Adrenal gland (tissue), 12 donors: Measurements from ENCODE around the gene P2RX3. TPM values are rescaled to one million over a fixed set of nuclear protein-coding genes. Genes with fewer than 3 reads are reported as not detected.
A peak's percentile ranks its signal among the peaks of the same experiment; 100 is the strongest.

Experiments
- DNase-seq, 7 donors: peaks; one replicate each; pipeline ENCODE4 v3.0.0-alpha.2; 2019 to 2020
- H3K27ac ChIP-seq, 5 donors: fragments of 200-600 bp; sonication (generic) in 4 of 5; 1 replicate in 3 of 5; 2 replicates in 2 of 5; pipeline versions ENCODE4 v1.5.1 to v1.8.0; 2016 to 2020; ENCODE audit warnings: mild to moderate bottlenecking in 1 of 5
- H3K27me3 ChIP-seq: fragments of 200-600 bp; 2 replicates; pipeline ENCODE4 v1.8.0; 2021
- H3K36me3 ChIP-seq, 2 donors: fragments of 200-600 bp; replicated peaks in 1 of 2; 1 replicate in 1 of 2; 2 replicates in 1 of 2; pipeline versions ENCODE4 v1.5.1 to v1.8.0; 2018 to 2022
- H3K4me1 ChIP-seq, 2 donors: fragments of 200-600 bp; replicated peaks in 1 of 2; 1 replicate in 1 of 2; 2 replicates in 1 of 2; pipeline versions ENCODE4 v1.5.1 to v1.8.0; 2018 to 2021
- H3K4me3 ChIP-seq, 4 donors: fragments of 200-600 bp; sonication (generic) in 3 of 4; one replicate each; pipeline ENCODE4 v1.5.1; 2016 to 2018
- H3K9me3 ChIP-seq, 3 donors: fragments of 200-600 bp; sonication (generic) in 1 of 3; replicated peaks in 1 of 3; 1 replicate in 2 of 3; 2 replicates in 1 of 3; pipeline versions ENCODE4 v1.5.1 to v1.8.0; 2016 to 2021
- CTCF ChIP-seq, 6 experiments: fragments of 450-650 bp in 4 of 6; fragments of 200-600 bp in 2 of 6; sonication (generic) in 1 of 6; IDR thresholded peaks; 1 replicate in 5 of 6; 2 replicates in 1 of 6; pipeline versions ENCODE4 v1.5.1 to v1.8.0; 2016 to 2021; ENCODE audit warnings: antibody characterized with exemption in 6 of 6, mild to moderate bottlenecking in 2 of 6, moderate library complexity in 1 of 6
- POLR2A ChIP-seq, 2 donors: fragments of 450-650 bp; IDR thresholded peaks; one replicate each; pipeline ENCODE4 v1.6.1; 2017; ENCODE audit warnings: antibody characterized with exemption in 2 of 2, mild to moderate bottlenecking in 2 of 2, moderate library complexity in 1 of 2
- WGBS, 4 donors: extraction: QIAGEN DNeasy Blood & Tissue Kit in 2 of 4; methylation state at CpG; one replicate each; pipeline versions ENCODE4 v1.1.5 to v1.1.7; 2013 to 2017; 5-methylcytosine and 5-hydroxymethylcytosine counted together
- intact Hi-C, 2 donors: fragments of 100-400 bp; cut with DNase I; formaldehyde crosslinking; loops; one replicate each; pipeline versions ENCODE4 v1.14.1 to v1.15.0; 2022 to 2023
- polyA plus RNA-seq, 3 donors: library from polyadenylated mRNA; stranded (reverse); fragments of 200-250 nt in 2 of 3; fragments of 350-450 nt in 1 of 3; fragmentation: Illumina TruSeq in 1 of 3; extraction: RNeasy Lipid Tissue Mini Kit (QIAGEN cat#74804) in 1 of 3; gene quantifications; one replicate each; pipeline ENCODE4 v1.2.3, GENCODE V29; 2013 to 2014
- total RNA-seq, 9 donors: library from RNA; depleted of rRNA in 4 of 9; stranded (reverse); fragments of >200 nt in 4 of 9; fragments of 120-200 nt in 1 of 9; fragmentation: NEBNext Ultra II Directional in 1 of 9; extraction: Animal tissue kit (Norgen Biotek cat#: 25700) in 1 of 9; gene quantifications; one replicate each; pipeline versions ENCODE4 v1.1.0 to v1.2.4, GENCODE V29; 2013 to 2023
- donor health status: healthy with polysubstance abuse.
- donor health status: Bipolar disorder and iron deficiency.
- donor health status: DM: yes; HTN: yes; CAD: no.
- donor health status: DM: no; HTN: no; CAD: no.
- donor health status: DM: no; HTN: no; CAD: no.
- donor health status: DM: yes; HTN: yes; CAD: no.

The P2RX3 gene
- total and polyA plus RNA-seq, 12 donors: 0.11 to 2.5 (median 0.76) TPM; not detected in 2

- intact Hi-C loops: no loop called here
- 85 to 89% (median 87%) methylated on average over 23 to 24 of the region's 24 CpGs for WGBS, 4 donors
- peaks cover 0 to 40% of the 10 kb centered on the region in 2 donors for H3K36me3 ChIP-seq
- no peaks in the 10 kb centered on the region for H3K27me3 ChIP-seq
- TF ChIP-seq POLR2A (IDR thresholded peaks at IDR 0.05) (no peak), CTCF (IDR thresholded peaks at IDR 0.05) (no peak)
- no peaks in the 10 kb centered on the region for H3K9me3 ChIP-seq
- peaks cover 65 to 88% of the 10 kb centered on the region in 2 donors for H3K4me1 ChIP-seq
- H3K4me3 ChIP-seq: no peak overlapping the region
- DNase-seq: no peak
- peak overlapping the region in 4 of 5 donors; percentile 79 to 98 (median 85) for H3K27ac ChIP-seq
Observed at GRCh38 chr11:57309106-57310059, 28.8 kb upstream of the P2RX3 start.

- TF ChIP-seq POLR2A (IDR thresholded peaks at IDR 0.05): no peak
- TF ChIP-seq CTCF (IDR thresholded peaks at IDR 0.05): no peak
- peaks cover 0 to 47% of the 10 kb centered on the region in 2 donors for H3K36me3 ChIP-seq
- intact Hi-C loops: no loop called here
- peaks cover 62 to 84% of the 10 kb centered on the region in 2 donors for H3K4me1 ChIP-seq
- no peaks in the 10 kb centered on the region for H3K9me3 ChIP-seq
- no peaks in the 10 kb centered on the region for H3K27me3 ChIP-seq
- no peak for DNase-seq
- peak overlapping the region; percentile 54 to 98 (median 83) for H3K27ac ChIP-seq
- 56 to 79% (median 63%) methylated on average over 4 to 6 of the region's 6 CpGs for WGBS, 4 donors
- peak overlapping the region in 1 of 4 donors; percentile 63 for H3K4me3 ChIP-seq
Observed at GRCh38 chr11:57310091-57310490, 28.1 kb upstream of the P2RX3 start.

GRCh38 chr11:57310630-57311086 is 27.5 kb upstream of the P2RX3 start:
- Histone ChIP-seq H3K36me3 (peaks cover 0 to 51% of the 10 kb centered on the region in 2 donors), H3K27ac (peak overlapping the region; percentile 54 to 98 (median 83)), H3K27me3 (no peaks in the 10 kb centered on the region), H3K4me3 (peak overlapping the region in 3 of 4 donors; percentile 41 to 63 (median 42)), H3K9me3 (no peaks in the 10 kb centered on the region), H3K4me1 (peaks cover 62 to 84% of the 10 kb centered on the region in 2 donors)
- WGBS, 4 donors: 15 to 29% (median 24%) methylated on average over 6 of the region's 6 CpGs
- intact Hi-C loops: no loop called here
- TF ChIP-seq CTCF (IDR thresholded peaks at IDR 0.05) (no peak), POLR2A (IDR thresholded peaks at IDR 0.05) (no peak)
- peak; percentile 67 to 88 (median 78) for DNase-seq
